HG03108 (cell line): ENCODE results near the gene ATG2B.

Experiments used
- ATAC-seq: cut with Tn5 transposase; IDR thresholded peaks from one replicate; pipeline ENCODE4 v1.9.1; 2021; ENCODE audit warnings: moderate library complexity; ENCODE audit not compliant: unreplicated experiment

ATG2B gene

DNA sequence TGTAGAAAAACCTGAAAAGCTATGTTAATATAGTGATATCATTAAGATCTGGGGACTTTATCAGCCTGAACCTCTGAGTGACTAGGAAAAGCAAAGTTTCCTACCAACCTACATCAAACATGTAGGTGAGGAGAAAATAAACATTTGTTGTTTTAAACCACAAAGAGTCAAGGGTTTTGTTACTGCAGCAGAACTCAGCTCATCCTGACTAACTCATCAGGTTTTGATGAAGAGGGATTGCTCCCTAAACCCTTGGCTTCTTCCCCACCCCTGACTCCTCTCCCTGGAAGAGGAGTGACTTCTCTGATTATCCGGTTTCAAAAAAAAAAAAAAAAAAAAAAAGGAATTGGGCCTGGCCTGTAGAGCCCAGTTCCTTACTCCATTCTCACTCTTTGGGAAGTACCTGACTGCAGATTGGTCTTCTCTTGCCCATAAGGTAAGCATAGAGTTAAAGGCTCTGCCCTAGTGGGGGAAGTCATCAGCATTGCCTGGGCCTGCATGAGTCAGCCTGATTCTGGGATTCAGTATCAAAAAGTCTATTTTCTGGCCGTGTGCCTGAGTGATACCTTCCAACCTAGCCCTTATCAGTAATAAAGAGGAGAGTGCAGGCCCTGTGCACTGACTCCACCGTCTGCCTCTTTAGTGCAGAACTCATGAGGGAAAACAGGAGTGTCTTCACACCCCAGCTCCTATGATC is 90.2 kb downstream of the ATG2B start:
- no peak for ATAC-seq

DNA sequence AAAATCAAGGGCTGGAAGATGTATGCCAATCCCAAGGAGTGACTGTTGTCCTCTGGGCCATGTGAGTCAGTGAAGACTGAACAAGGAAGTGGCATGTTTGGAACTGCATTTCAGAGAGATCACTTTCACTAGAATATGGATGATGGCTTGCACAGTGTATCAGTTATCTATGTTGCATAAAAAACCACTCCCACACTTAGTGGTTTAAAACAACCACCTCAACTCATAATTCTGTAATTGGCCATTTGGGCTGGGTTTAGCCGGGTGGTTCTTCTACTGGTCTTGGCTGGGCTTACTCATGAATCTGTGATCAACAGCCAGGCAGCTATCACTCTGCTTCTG is 91.7 kb downstream of the ATG2B start:
- no peak for ATAC-seq

DNA sequence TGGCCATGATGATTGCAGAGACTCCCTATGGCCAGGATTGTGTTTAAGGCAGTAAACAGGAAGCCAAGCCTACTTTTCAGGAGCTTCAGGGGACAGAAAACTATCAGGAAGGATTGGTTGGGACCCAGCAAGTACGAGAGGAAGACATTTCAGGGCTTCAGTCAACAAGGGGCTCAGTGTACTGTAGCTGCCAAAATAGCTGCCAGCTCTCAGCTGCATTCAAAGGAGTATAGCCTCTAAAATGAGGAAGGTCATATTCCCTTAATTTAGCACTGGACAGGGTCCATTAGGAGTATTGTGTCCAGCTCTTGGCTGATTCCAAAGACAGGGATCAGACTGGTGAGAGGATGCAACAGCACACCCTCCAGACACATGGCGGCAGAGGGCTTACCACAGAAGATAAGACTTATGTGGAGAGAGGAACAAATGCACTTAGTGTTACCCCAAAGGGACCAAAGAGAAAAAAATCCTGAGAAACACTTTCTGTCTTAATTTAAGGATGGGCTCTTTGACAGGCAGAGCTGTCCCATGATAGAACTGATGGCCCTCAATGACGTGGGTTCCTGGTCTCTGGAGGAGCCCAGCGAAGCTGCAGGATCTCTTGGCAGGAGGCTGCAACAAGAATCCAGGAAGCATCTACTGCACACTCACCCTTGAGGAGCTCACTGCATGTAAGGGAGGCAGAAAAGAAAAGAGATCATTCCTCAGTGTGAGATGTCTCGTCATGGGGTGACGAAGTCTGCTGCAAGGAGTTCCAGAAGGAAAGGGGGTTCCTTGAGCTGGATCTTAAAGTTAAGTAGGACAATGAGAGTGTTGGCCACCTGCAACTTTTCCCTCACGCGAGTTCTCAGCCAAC is 92.3 kb downstream of the ATG2B start:
- no peak for ATAC-seq

DNA sequence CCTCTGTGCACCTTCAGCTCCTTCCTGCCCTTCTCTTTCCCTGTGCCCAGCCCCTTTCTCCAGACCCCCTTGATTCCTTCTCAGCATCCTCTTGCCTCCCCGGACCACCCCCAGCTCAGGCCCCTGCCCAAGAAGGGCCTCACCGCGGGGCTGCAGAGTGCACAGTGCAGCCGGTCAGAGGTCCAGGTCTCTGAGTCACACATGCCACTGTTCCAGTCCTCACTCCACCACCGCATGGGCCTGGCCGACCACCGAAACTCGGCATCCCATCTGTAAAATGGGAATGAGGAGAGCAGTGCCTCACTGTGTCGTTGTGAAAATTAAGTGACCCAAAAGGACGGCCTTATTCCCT is 93.8 kb downstream of the ATG2B start:
- ATAC-seq: no peak

DNA sequence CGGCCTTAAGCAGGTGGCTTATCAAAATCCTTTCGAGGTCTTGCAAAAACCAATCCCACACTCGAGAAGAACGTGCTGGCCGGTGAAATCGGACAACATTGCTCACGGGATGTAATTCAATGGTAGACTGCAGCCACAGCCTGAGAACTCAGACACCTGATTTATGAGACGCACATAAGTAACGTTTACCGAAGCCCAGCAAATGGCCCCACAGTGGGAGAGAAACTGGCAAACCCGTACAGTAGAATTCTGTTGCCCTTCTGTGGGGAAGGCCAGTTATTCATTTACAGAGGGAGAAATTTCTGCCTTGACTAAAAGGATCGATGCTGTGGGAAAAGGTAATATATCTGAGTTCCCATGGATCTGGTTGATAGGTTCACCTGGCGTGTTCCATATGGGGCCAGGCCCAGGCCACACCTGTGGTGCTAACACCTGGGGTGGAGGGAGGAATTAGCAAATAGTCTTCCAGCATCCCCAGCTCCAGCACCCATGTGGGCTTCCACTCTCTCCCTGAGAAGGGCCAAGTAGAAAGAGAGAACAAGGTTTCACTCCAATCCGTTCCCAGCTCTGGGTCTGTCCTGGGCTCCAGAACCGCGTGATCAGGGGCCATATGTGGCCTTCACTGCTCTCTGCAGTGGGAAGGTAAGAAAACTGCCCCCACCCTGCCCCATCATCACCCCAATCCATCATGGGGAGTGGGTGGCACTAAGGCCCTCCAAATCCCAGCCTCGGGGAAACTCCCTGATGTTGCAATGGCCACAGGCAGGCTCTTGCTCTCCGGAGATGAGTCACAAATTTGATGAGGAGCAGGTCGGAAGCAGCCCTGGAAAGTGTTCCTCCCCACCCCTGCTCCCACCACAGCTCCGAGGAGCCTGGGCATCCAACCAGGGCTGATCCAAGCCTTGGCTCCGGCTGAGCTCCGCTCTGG is 94.4 kb downstream of the ATG2B start:
- ATAC-seq: no peak

DNA sequence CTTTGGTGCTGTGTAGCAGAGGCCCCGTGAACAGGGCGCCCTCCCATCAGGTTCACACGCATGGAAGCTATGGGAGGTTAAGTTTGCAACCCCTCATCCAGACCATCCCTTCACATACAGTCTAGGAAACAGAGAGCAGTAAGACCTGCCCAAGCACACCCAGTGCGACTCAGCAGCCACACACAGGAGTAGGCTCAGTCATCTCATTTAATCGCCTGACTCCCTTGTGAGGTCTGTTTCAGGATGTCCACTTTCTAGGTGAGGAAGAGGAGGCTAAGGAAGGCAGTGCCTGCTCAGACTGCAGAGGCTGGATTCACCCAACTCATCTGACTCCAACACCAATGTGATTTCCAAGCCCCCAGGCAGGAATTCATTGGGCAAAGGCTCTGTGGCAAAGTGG is 95.2 kb downstream of the ATG2B start:
- no peak for ATAC-seq

DNA sequence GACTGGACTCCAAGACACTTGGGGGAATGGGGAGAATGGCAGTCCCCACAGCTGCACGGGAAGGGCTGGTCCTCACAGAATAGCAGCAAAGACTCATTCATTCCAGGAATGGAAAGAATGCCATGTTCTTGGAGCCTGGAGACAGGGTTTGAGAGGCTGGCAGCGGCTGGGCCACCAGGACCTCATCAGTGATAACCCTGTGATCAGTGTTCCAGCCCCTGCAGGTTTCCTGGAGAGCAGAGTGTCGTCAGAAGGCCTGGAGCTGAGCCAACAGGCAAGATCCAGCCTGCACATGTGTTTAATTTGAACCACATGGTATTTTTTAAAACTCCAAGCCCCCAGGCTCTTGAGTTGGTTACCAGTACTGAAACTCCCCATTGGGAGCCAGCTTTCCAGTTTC is 95.8 kb downstream of the ATG2B start:
- ATAC-seq: no peak

DNA sequence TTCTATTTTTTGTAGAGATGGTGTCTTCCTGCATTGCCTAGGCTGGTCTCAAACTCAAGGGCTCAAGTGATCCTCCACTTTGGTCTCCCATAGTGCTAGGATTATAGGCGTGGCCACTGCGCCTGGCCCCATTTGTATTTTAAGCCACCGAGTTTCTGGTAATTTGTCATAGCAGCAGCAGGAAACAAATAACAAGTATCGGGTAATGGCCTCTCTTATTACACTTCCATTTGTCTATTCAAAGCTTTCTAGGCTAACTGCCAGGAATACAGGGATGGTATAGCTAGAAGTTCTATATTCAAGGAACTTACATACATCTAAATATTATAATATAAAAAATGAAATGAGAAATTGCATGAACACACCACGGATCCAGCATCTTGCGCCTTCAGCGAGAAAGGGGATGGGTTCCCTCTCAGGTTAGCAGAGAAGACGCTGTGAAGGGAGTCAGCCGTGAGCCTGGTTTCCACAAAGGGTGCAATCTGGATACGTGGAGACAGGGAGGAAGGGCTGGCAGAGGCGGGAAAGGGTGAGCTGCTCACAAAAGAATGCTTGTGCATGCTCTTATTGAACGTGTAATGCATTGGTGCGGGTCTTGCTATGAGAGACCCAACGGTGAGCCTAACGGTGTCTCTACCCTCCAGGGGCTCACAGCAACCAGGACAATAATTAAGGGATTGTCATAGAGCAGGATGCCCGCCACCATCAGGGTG is 97.6 kb downstream of the ATG2B start:
- ATAC-seq: no peak

DNA sequence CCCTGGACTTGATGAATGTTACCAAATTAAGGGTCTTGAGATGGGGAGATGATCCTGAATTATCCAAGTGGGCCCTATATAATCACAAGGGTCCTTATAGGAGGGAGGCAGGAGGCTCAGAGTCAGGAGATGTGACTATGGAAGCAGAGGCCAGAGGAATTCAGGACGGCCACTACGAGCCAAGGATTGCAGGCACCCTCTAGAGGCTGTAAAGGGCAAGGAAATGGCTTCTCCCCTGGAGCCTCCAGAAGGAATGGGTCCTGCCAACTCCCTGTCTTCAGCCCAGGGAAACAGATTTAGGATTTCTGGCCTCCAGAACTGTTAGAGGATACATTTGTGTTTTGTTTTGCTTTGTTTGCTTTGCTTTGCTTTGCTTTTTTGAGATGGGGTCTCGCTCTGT is 98.3 kb downstream of the ATG2B start:
- no peak for ATAC-seq

DNA sequence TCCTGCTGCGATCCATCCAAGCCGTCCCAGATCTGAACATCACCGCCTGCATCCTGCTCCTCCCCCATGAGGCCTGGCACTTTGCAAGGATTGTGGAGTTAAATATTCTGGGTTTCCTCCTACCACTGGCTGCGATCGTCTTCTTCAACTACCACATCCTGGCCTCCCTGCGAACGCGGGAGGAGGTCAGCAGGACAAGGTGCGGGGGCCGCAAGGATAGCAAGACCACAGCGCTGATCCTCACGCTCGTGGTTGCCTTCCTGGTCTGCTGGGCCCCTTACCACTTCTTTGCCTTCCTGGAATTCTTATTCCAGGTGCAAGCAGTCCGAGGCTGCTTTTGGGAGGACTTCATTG is 99.0 kb downstream of the ATG2B start:
- no peak for ATAC-seq

DNA sequence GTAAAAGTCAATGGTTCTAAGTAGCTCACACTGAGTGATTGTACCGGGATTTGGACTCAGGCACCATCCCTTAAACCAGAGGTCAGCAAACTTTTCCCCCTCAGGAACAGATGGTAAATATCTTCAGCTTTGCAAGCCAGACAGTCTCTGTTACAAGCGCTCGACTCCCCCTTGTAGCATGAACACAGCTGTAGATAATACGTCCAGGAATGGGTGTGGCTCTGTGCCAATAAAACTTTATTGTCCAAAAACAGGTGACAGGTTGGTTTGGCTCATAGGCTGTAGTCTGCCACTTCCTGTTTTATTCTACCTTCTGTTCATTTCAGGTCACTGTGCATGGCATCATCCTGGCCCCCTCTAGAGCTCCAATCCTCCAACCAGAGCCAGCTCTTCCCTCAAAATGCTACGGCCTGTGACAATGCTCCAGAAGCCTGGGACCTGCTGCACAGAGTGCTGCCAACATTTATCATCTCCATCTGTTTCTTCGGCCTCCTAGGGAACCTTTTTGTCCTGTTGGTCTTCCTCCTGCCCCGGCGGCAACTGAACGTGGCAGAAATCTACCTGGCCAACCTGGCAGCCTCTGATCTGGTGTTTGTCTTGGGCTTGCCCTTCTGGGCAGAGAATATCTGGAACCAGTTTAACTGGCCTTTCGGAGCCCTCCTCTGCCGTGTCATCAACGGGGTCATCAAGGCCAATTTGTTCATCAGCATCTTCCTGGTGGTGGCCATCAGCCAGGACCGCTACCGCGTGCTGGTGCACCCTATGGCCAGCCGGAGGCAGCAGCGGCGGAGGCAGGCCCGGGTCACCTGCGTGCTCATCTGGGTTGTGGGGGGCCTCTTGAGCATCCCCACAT is 99.6 kb downstream of the ATG2B start:
- no peak for ATAC-seq

DNA sequence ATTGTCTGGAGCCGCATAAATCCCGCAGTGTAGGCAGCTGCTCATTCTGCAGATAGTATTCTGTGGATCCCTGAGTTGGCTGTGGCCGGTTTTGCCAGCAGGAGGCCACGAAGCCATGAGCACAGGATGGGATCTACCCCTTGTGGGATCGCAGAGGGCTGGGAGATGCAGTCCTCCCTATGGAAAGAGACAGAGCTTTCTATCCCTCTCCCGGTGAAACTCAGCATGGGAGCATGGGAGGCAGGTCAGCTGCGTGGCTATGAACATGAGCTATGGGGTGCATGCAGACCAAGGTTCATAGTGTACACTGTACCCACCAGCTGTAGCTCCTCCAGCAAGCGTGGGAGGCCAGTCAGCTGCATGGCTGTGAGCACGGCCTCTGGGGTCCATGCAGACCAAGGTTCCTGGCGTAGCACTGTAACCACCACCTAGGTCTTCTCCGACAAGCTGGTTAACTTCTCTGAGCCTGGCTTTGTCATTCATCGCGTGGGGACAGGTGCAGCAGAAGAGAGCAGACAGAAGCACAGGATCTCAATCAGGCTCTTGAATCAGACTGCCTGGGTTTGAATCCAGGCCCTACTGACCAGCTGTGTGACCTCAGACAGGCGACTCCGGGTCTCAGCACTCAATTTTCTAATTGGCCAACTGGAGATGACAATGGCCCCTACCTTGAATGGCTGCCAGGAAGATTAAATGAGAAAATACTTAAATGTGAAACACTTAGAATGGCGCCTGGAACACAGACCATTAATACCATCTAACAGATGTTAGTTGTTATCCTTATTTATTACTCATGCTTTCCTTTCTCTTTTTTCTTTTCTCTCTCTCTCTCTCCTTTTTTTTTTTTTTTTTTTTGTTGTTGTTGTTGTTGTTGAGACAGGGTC is 101.1 kb downstream of the ATG2B start:
- ATAC-seq: no peak

DNA sequence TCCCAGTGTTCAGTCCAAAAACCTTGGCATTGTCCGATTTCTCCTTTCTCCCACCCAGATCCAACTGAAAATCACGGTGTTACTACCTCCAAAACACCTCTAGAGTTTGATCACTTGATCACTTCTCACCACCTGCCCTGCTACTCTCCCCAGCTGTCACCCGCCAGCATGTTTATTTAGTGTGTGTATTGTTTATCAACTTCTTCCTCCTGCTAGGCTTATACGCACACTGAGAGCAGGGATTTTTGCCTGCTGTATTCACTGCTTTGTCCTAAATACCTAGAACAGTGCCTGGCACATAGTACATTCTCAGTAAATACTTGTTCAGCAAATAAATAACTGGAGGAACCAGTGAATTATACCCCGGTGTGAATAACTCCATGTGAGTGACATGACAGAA is 102.1 kb downstream of the ATG2B start:
- no peak for ATAC-seq

DNA sequence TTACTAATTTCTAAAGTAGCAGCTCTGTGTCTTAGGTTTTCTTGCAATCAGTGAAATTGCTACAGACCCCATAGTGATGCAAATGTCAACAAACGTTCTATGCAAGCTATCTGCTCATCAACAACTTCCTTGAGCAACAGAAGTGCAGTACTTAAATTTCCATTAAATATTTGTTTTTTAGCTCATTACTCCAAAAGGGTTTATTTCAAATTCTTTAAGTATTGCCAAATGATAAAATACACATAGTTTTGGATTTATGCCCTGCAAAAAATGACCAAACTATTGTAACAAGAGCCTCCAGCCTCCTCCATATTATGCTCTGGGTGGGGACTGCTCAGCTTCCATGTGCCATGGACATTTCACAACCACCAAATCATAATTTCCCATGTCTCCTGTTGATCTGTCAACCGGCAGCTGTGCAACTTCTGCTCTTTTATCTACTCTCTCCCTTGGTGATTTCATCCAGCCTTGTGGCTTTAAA is 102.8 kb downstream of the ATG2B start:
- no peak for ATAC-seq

DNA sequence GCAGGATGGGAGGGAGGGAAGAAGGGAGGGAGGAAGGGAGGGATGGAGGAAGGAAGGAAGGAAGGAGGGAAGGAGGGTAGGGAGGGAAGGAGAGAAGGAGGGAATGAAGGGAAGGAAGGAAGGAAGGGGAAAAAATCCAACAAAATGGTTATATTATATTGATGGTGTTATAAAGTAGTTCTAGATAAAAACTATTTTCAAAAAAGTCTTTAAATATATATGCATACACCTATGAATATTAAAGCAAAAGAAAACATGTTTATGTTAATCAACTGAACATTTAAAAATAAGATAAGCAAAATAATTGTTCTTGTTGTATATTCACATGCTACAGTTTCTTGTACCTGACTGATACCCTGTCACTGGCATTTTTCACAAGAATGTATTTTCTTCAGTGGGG is 105.2 kb downstream of the ATG2B start:
- no peak for ATAC-seq

DNA sequence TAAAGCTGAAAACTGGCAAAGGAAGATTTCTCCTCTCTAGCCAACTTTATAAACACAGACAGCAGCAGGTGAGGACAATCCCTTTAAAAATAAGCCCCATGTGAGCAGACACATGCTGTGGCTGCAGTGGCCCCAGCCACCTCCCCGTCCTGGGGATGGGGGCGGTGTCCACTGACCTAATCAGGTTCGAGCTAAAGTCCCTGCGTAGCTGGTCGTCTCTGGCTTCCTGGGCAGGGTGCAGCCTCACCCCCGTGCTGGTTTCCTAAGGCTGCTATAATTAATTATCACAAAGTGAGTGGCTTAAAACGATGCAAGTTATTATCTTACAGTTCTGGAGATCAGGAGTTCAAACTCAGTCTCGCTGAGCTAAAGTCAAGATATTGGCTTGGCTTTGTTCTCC is 106.1 kb downstream of the ATG2B start:
- no peak for ATAC-seq

DNA sequence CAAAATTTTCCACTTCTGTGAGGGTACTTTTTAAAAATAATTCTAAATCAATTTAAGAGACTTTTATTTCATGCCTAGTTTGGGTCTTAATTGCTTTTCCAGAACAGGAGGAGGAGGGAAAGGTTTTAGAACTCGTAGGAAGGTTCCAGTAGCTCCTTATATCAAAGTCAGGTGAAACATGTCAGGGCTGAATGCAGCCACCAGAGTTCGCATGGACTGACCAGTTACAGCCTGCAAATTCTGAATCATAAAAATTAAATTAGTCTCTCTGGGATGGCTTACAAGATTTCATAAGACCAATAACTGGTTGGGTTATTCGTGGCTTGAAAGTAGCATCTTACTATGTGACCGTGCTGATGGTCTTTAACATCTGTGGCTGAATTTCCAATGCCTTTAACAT is 106.7 kb downstream of the ATG2B start:
- no peak for ATAC-seq

DNA sequence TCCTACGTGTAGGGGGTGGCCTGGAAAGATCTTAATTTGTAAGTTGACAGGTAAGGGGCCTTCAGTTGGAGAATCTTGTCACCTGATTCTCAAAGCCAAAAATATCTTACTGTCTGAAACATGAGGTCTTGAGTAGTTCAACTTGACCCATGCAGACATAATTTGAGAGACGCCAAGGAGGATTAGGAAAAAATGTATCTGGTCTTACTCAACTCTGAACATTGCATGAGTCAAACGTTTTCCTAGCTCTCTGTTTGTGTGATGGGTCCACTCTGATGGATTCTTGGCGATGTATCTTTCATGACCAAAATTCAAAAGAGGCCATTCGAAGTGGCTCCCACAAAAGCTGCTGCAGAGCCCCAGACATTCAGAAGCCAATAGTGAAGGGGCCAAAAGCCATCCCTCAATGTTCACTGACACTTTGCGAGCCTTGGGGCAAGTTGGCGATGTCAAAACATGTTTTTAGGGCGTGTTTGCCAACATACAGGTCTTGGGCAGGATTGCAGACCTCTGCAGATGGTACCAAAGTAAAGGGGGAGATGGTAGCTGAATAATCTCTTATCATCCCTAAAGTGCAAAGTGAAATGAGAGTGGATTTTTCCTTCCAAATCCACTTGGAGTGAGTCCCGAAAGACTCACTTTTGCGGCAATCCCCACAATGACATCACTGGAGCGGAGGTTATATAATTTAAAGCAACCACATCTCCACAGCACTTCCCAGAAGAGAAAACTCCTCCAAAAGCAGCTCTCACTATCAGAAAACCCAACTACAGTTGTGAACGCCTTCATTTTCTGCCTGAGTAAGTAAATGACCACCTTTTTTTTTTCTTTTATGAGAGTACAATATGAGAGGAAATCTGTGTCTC is 107.4 kb downstream of the ATG2B start, which contains the start of gene BDKRB1:
TSS of gene BDKRB1 (plus strand) at position 710 of the 866 bp plus-strand sequence. CDS start 7,473 bp downstream, outside the sequence.
- no peak for ATAC-seq
